ENCODE data around the gene RFESD. TPM values are rescaled to one million over a fixed set of nuclear protein-coding genes. Genes with fewer than 3 reads are reported as not detected.
A peak's percentile ranks its signal among the peaks of the same experiment; 100 is the strongest.

The RFESD gene
- total and polyA plus RNA-seq, 3 donors from 2014 or later: 11.8 to 25.1 (median 12.8) TPM

DNA sequence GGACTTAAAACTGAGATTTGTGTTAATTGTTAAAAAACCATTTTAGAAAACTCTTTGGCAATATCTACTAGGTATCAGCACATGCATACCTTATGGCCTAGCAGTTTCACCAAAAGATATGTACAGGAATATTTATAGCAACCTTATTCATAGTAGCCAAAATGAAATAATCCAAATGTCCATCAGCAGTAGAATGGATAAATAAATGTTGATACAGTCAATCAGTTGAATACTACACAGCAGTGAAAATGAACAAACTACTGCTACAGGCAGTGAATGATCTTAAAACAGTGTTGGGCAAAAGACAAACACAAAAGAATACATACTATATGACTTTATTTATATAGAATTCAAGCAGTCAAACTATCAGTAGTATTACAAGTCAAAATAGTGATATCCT, 16.4 kb downstream of the RFESD start:
- H3K4me3 ChIP-seq: no peak overlapping the region
- no peak overlapping the region for H3K27ac ChIP-seq
- H3K27me3 ChIP-seq: no peaks in the 10 kb centered on the region
- H3K36me3 ChIP-seq (ENCODE audit: low read depth, missing control alignments): no peaks in the 10 kb centered on the region
- no peak for TF ChIP-seq POLR2A (IDR thresholded peaks at IDR 0.05)
- H3K9me3 ChIP-seq: no peaks in the 10 kb centered on the region
- peaks cover 12% of the 10 kb centered on the region for H3K4me1 ChIP-seq
- no peak for DNase-seq
- intact Hi-C loops (cut with DNase I; ENCODE audit: low total_unique reads): loop anchor here (5.0 kb wide), 1 partner anchor 184 kb away; no protein-coding TSS in a partner anchor

DNA sequence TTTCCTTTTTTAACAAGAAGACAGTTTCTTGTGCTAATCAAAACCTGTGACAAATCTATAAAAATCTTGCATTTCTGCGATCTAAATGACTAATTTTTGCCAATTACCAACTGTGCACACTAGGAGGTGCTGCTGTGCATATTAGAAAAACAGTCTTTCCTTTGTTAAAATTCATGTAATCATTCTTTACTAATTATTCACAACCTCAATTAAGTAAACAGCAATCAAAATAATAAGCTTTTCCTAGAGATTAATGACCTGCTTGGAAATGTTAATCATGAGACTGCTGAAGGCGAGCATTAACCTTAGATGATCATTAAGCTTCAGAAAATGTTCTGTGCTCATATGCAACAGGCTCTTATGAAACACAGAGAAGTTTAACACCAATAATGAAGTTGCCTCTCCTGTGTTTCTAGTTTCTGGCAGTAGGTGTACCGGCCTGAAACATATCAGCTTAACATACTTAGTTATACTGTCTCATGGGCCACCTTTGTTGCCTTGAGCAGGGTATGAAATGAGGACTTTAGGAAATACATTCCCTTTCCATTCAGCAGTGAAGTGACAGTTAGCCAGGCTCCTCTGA, 17.7 kb downstream of the RFESD start:
- 16 to 23% methylated on average over 3 of the region's 3 CpGs for WGBS, 2 donors
- Histone ChIP-seq H3K4me1 (peaks cover 16% of the 10 kb centered on the region), H3K36me3 (ENCODE audit: low read depth, missing control alignments) (no peaks in the 10 kb centered on the region), H3K9me3 (no peaks in the 10 kb centered on the region), H3K27me3 (no peaks in the 10 kb centered on the region), H3K27ac (peak overlapping the region; percentile 18 to 47), H3K4me3 (no peak overlapping the region)
- intact Hi-C loops (cut with DNase I; ENCODE audit: low total_unique reads): loop anchor here (5.0 kb wide), 1 partner anchor 183 kb away; no protein-coding TSS in a partner anchor
- peak; percentile 55 for DNase-seq
- TF ChIP-seq, protein P1, sequence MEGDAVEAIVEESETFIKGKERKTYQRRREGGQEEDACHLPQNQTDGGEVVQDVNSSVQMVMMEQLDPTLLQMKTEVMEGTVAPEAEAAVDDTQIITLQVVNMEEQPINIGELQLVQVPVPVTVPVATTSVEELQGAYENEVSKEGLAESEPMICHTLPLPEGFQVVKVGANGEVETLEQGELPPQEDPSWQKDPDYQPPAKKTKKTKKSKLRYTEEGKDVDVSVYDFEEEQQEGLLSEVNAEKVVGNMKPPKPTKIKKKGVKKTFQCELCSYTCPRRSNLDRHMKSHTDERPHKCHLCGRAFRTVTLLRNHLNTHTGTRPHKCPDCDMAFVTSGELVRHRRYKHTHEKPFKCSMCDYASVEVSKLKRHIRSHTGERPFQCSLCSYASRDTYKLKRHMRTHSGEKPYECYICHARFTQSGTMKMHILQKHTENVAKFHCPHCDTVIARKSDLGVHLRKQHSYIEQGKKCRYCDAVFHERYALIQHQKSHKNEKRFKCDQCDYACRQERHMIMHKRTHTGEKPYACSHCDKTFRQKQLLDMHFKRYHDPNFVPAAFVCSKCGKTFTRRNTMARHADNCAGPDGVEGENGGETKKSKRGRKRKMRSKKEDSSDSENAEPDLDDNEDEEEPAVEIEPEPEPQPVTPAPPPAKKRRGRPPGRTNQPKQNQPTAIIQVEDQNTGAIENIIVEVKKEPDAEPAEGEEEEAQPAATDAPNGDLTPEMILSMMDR (IDR thresholded peaks at IDR 0.05): peak; percentile 76 to 87 (median 77)
- TF ChIP-seq POLR2A (IDR thresholded peaks at IDR 0.05): no peak

DNA sequence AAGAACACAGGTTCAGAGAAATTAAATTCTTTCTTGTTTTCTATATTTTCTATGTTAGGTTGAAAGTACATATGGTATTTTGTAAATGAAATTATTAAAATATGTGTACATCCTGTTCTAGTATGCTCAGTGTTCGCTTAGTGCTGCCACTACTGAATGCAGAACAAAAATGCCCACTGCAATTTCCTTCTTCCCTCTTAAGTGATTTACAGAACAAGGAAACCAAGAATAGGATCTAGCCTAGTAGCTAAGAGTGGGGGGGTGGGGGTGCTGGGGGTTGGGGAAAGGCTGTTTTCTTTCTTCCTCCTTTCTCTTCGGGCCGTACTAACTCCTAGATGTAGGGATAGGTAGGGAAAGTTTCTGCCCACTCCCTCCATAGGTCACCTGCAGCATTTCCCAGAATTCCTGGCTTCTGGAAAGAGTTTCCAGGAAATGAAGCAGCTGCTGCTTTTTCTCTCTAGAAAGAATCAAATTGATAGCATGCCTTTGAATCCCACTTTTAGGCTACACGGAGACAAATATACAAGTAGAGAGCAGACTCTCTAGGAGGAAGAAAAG, 20.6 kb downstream of the RFESD start:
- Histone ChIP-seq H3K9me3 (no peaks in the 10 kb centered on the region), H3K4me3 (no peak overlapping the region), H3K27ac (no peak overlapping the region), H3K4me1 (peaks cover 28% of the 10 kb centered on the region), H3K27me3 (no peaks in the 10 kb centered on the region), H3K36me3 (ENCODE audit: low read depth, missing control alignments) (no peaks in the 10 kb centered on the region)
- WGBS, 2 donors: 61 to 69% methylated on average over 4 of the region's 4 CpGs
- TF ChIP-seq, protein P1 (IDR thresholded peaks at IDR 0.05): no peak
- no peak for TF ChIP-seq POLR2A (IDR thresholded peaks at IDR 0.05)
- intact Hi-C loops (cut with DNase I; ENCODE audit: low total_unique reads): no loop called here
- no peak for DNase-seq

DNA sequence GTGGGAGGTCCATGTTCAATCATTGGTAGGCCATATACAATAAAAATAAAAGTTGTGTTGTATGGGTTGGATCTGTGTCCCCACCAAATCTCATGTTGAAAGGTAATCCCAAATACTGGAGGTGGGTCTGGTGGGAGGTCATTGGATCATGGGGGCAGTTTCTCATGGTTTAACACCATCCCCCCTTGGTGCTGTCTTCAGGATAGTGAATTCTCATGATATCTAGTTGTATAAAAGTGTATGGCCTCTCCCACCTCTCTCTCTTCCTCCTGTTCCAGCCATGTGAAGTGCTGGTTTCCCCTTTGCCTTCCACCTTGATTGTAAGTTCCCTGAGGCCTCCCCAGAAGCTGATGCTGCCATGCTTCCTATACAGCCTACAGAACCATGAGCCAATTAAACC, 21.1 kb downstream of the RFESD start:
- H3K27ac ChIP-seq: no peak overlapping the region
- H3K27me3 ChIP-seq: no peaks in the 10 kb centered on the region
- H3K9me3 ChIP-seq: no peaks in the 10 kb centered on the region
- H3K4me3 ChIP-seq: no peak overlapping the region
- peaks cover 30% of the 10 kb centered on the region for H3K4me1 ChIP-seq
- intact Hi-C loops (cut with DNase I; ENCODE audit: low total_unique reads): no loop called here
- no peaks in the 10 kb centered on the region for H3K36me3 ChIP-seq (ENCODE audit: low read depth, missing control alignments)
- no peak for DNase-seq
- no peak for TF ChIP-seq POLR2A (IDR thresholded peaks at IDR 0.05)
- TF ChIP-seq, protein P1 (IDR thresholded peaks at IDR 0.05): no peak

DNA sequence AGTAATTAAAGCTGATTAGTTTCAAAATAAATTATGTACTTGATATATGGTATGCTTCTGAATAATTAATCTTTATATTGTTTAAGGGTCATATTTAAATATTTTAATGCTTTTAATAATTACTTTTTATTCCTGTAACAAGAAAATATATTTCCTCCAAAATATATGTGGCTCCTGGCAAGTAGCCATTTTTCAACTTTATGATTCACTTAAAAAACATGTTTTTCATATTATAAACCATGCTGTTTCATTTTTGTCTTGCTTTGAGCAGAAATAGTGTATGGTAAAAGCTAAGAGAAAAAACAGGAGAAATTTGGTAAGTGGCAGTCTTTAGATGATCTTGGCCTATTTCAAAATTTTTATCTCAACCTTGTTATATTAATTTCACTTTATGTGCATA, 21.6 kb downstream of the RFESD start:
- intact Hi-C loops (cut with DNase I; ENCODE audit: low total_unique reads): no loop called here
- H3K27ac ChIP-seq: no peak overlapping the region
- H3K4me3 ChIP-seq: no peak overlapping the region
- H3K27me3 ChIP-seq: no peaks in the 10 kb centered on the region
- no peaks in the 10 kb centered on the region for H3K36me3 ChIP-seq (ENCODE audit: low read depth, missing control alignments)
- TF ChIP-seq, protein P1 (IDR thresholded peaks at IDR 0.05): no peak
- TF ChIP-seq POLR2A (IDR thresholded peaks at IDR 0.05): no peak
- H3K4me1 ChIP-seq: peaks cover 33% of the 10 kb centered on the region
- DNase-seq: no peak
- H3K9me3 ChIP-seq: no peaks in the 10 kb centered on the region

Data from testis (tissue), 3 donors.